GM12891 (cell line): ENCODE measurements around the gene SLX4IP.

ENCODE experiments used
- POLR2A ChIP-seq: IDR thresholded peaks from 2 replicates; pipeline ENCODE4 v1.6.1; 2011; ENCODE audit warnings: low read depth, low read length, control low read depth
- POLR2AphosphoS5 ChIP-seq: IDR thresholded peaks from 2 replicates; pipeline ENCODE4 v1.6.1; 2011; ENCODE audit warnings: low read depth, low read length, control low read depth
- SPI1 ChIP-seq: IDR thresholded peaks from 2 replicates; pipeline ENCODE4 v1.6.1; 2011; ENCODE audit warnings: low read depth, low read length, control low read depth
- TAF1 ChIP-seq: IDR thresholded peaks from 2 replicates; pipeline ENCODE4 v1.6.1; 2011; ENCODE audit warnings: low read depth, low read length, control low read depth

DNA sequence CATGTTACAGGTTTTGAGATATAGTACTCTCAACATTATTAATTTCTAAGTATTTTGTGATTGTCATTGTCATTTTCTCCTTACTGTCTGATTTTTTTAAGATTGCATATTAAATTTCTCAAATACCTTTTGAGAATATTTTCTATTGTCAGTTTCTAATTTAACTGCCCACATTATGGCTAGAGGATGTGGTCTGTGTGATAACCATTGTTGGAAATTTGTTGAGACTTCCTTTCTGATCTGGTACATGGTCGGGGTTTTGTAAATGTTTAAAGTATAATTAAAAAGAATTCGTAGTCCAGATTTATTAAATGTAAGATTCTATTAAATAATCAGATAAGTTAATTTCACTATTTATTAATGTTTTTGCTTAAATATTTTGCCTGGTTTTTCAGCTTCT, 60.1 kb downstream of the SLX4IP start:
- TF ChIP-seq POLR2AphosphoS5 = no peak
- TF ChIP-seq POLR2A = no peak
- no peak for TF ChIP-seq TAF1
- TF ChIP-seq SPI1 = no peak
